Fibroblast of gingiva (primary cell): Measurements from ENCODE around the gene CITED2.
A peak's percentile ranks its signal among the peaks of the same experiment; 100 is the strongest.
"Not testable (repeated sequence)": the region's sequence is repeated elsewhere in the genome, so short reads cannot be mapped to it uniquely, and the experiment has no call there.

Source experiments
- DNase-seq: peaks from one replicate; pipeline ENCODE4 v3.0.0-alpha.2; 2011; ENCODE audit warnings: low read depth

CITED2 gene

DNA sequence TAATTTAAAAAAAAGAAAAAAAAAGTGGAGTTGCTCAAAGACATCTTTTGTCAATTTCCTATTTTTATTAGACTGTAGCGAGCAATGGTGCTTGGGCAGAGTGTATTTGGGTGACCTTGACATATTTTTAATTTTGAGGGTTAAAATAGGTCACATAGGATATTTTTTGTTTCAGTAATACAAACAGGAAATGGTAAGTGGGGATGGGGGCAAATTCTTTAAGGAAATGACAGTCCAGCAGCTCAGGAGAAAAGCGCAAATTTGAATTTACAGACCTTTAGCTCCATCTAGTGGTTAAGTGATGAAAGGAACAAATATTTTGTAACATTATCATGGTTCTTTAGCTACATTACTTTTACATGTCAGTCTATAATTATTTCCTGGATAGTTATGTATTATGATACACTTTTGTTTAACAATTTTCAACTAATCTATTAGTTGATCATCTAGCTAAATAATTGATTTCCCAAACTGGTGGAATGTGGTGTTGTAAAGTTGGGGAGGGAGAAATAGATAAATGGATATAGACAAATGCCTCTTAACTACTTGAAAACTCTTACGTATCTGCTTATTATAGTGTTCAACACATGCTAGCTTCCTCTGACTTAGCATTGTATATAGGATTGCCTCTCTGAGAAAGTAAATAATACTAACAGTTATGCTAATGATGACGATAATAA lies 10.0 kb downstream of the CITED2 start:
- DNase-seq, result peak; percentile 44

DNA sequence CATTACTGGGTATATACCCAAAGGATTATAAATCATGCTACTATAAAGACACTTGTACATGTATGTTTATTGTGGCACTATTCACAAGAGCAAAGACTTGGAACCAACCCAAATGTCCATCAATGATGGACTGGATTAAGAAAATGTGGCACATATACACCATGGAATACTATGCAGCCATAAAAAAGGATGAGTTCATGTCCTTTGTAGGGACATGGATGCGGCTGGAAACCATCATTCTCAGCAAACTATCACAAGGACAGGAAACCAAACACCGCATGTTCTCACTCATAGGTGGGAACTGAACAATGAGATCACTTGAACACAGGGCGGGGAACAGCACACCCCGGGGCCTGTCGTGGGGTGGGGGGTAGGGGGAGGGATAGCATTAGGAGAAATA lies 10.7 kb downstream of the CITED2 start:
- DNase-seq, result not testable (repeated sequence)

DNA sequence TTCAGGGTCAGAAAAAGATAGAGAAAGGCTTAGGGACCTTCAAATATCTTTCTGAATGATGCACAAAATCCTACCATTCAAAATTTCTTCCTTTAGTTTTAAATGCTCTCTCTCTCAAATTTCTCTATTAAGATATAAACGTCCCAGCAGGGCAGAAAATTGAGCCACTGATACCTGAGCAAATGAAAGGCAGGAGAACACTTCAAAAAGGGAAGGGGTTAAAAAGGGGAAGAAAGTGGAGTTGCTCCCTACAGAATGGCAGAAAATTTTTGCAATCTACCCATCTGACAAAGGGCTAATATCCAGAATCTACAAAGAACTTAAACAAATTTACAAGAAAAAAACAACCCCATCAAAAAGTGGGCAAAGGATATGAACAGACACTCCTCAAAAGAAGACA lies 11.3 kb downstream of the CITED2 start:
- DNase-seq, result not testable (repeated sequence)

DNA sequence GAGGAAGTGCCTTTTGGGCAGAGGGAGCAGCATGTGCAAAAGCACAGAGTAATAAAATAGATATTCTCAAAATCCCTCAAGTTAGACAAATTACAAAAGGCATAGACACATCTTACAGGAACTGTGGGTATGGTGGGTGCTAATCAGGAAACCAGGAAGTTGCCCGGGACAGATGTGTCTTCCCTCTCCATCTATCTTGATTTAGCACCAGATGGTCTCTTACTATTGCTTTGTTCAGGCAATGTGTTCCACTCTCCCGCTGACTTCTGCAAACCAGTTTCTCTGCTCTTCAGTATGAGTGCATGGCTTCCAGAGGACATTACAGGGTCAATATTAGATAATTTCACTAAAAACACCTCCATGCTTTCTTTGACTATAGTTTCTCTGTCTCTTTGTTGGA lies 13.2 kb downstream of the CITED2 start:
- no peak for DNase-seq

DNA sequence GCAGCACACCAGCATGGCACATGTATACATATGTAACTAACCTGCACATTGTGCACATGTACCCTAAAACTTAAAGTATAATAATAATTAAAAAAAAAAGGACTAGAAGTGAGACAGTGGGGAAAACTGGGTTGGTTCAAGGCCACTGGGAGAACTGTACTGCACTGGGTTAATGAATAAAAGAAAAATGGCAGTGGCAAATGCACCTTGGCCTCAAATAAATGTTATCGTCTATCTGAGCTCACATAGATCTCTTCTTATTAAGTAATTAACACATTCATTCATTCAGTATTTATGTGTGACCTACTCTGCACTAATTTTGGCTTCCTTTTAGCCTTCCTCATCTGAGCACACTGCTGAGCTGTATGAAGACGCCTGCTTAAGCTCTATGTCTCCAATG lies 17.5 kb downstream of the CITED2 start:
- DNase-seq, result no peak

DNA sequence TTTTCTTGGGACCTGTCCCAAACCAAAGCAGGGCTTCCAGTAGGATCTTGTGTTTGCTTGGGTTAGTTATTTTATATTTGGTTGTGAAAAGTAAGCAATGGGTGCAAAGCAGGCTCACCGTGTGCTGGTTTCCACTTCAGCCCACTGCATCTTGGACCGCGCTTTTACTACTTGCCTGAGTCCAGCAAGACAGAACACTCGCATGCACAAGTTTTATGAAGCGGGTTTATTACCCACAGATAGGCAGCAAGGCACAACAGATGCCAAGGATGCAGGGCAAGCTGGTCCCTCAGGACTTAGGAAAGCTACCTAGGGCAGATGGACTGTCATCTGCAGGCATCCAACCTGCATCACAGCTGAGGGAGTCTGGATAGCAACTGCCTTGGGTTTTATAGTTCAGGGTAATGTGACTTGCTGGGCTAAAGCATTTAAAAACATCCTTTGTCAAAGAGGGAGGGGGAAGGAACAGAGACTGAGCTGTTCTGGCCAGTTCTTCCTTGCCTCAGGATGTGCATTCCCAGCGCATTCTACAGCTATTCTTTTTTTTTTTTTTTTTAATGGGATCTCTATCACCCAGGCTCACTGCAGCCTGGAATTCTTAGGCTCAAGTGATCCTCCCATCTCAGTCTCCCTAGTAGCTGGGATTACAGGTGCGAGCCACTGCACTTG lies 18.5 kb downstream of the CITED2 start:
- DNase-seq, result no peak

DNA sequence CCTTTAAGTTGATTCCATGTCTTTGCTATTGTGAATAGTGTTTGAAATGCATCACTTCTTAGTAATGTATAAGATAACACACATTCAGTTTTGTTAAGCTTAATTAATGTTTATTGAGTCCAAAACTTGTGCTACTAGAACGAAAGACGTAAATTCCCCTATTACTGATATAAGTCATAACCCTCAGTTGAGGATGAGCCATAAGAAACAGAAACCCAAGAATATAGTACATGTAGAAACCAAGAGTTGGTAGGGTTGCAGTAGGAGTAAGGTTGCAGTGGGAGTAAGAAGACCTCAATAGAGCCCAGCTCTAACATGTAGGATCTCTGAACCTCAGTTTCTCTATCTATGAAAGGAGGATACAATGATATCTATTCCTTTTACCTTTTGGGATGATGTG lies 19.3 kb downstream of the CITED2 start:
- no peak for DNase-seq

DNA sequence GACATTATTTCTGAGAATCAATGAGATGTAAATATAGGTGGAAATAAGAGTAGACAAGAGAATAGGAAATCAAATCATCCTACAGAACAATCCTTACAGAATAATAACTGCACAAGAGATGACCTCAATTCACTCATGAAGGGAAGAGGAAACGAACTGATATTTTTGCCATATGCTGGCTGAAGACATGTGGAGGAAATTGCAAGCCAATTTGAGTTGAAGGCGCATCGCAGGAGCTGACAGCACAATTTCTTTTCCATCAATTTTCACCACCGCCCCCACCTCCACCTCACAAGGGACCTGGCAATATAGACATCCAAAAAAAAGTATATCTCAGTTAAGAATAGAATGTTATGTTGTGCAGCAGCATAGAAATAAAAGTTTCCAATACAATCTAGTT lies 20.3 kb downstream of the CITED2 start:
- no peak for DNase-seq

DNA sequence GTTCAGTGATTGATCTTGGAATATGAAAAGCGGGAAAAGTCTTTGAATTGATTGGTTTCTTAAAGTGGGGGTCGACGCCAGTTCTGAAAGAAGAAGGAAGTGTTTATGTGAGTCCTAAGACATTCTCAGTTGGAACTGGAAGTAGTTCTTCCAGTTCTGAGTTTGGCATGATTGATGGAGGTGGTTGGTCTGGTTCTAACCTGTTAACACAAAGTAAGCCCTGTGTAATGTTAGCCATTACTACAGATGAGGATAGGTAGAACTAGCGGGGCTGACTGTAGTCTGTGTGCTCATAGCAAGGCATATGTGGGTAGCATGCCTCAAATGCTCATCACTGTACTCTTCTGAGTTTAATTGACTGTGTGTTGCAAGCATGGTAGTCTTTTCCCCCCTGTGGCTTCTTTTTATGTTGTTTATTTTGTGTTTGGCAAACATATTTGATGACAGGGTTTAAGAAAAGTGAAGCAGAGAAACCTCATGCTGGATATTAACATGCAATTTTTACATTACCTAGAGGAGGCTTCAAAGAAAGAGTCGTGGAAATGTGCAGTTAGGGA lies 24.9 kb downstream of the CITED2 start:
- DNase-seq, result peak; percentile 27

DNA sequence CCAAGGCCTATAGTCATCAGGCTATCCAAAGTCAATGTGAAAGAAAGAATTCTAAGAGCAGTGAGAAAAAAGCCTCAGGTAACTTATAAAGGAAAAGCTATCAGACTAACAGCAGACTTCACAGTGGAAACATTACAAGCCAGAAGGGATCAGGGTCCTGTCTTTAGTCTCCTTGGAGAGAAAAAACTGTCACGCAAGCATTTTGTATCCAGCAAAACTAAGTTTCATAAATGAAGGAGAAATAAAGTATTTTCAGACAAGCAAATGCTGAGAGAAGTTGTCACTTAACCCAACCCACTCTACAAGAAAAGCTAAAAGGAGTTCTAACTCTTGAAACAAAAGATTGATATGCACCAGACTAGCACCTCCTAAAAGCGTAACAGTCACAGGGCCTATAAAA lies 28.1 kb downstream of the CITED2 start:
- no peak for DNase-seq

DNA sequence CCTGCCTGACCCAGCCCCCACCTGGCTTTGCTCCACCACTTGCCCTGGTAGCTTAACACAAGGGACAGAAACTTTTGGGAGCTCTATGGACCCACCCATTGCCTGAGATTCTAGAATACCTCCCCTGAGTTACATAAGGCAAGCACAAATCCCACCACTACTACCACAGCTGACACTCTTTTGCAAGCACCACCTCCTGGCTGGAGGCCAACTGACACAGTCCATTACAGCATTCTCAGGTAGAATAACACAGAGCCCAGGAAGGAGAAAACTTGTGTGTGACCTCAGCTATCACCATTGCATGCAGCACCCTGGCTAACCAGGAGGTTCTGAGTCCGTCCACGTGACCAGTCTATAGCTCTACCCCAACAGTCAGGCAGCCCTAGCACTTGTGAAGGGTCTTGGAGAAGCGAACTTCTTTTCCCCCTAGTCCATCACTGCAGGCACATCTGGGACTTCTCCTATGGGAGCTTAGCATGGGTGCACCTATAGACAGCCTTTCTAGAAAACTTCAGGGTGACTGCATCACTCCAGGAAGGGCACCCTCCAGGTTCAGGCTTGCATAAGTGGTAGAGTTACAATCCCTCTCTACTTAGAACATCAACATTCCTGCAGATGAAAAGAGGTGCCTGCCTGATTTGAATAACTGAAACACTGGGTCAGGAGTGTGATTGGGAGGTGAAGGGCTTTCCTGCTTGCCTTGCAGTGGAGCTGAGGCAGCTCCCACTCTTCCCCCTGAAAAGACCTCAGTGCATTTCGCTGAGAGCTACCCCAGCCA lies 30.1 kb downstream of the CITED2 start:
- no peak for DNase-seq

DNA sequence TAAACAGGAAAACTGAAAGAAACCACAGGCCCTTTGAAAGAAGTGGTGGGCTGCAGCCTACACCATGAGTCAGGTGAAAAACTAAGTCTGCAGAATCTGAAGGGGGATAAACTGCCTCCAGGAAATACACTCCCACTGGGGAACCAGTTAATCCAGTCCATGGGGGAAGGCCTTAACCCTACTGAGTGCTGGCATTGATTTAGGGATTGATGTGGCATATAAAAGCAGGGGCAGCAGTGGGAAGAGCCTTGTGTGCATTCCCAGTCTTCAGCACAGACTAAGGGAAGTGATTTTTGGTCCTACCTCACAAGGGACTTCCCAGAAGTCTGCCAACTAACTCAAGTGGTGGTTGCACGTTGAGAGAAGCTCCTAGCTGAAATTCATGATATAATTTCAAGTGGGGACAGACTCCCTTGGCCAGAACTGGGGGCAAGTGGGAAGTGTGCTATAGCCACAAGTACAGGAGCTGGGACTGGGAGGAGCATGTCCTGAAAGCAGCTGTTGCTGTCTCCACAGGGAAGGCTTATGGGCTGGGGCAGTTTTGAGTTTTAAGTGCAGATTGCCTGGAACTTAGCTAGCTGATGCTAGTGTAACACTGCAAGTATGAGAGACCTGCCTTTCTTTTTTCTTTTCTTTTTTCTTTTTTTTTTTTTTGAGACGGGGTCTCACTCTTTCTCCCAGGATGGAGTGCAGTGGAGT lies 31.2 kb downstream of the CITED2 start:
- no peak for DNase-seq

DNA sequence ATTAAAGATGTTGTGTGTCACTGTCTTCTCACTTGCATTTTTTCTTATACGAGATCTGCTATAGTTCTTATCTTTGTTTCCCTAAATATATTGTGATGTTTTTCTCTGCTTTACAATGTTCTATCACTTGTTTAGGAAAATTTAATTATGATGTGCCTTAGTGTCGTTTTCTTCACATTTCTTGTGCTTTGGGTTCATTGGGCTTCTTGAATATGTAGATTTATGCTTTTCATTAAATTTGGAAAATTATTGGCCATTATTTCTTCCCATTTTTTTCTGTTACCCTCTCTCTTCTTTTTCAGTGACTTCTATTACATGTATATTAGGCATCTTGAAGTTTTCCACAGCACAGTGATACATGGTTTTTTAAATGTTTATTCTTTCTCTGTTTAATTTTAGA lies 33.4 kb downstream of the CITED2 start:
- DNase-seq, result no peak

DNA sequence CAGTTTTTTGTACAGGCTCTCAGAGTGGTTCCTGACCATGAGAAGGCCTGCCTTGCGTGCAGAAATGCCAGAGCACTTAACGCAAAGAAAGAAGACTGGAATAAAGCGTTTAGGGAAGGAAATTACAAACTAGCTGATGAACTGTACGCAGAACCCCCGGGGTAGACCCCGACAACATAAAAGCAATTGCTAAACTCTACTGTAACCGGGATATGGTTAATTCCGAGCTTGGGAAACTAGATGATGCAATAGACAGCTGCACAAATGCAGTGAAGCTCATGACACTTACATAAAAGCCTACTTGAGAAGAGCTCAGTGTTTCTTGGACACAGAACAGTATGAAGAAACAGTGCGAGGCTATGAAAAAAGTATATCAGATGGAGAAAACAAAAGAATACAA lies 35.7 kb downstream of the CITED2 start:
- peak; percentile 92 for DNase-seq

DNA sequence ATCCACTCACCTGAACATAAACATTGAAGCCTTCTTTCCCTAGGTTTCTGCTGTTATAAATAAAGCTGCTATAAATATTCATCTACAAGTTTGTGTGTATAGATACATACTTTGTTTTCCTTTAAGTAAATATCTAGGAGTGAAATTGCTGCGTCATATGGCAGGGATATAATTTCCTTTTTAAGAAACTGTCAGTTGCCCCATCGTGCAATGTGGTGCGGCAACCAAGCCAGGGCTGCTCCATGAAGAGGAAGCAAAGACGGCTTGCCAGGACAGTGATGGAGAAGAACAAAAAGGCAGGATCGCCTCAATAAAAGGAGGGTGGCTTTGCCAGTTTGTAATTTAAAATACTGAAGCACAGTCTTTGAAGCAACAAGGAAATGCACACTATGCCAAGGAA lies 36.6 kb downstream of the CITED2 start:
- peak; percentile 75 for DNase-seq

DNA sequence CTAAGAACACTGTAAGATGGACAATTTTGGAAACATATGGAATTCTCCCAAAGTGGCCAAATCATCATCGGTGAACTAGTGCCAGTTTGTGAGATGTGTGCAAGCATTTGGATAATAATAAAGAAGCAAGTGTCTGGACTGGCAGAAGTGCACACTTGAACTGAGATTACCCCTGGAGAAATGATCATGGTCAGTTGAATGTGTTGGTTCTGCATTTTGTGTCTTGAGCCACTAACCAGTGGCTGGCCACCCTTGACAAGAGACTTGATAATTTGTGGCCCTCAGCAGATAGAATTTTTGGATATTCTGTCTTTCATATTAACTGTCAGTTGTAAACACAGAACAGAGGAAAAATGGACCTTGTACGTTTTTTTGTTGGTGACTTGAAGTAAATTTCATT lies 37.4 kb downstream of the CITED2 start:
- no peak for DNase-seq

DNA sequence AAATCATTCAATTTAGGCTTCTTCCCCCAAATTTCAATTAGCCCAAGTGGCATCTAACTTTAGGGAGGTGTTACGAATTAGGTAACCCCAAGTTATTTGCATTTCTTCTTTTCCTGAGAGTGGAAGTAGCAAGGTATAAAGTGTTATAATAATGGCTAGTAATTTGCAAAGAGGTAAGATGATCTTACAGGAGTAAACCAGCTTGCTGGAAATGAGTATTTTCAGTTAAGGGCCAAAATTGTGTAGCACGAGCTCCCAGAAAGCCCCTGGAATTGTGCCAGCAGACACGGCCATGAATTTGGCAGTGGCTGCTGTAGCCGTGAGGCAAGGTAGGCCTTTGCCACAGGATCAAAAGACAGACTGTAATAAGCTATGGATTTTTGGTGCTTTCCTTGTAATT lies 38.0 kb downstream of the CITED2 start:
- DNase-seq, result peak; percentile 34

DNA sequence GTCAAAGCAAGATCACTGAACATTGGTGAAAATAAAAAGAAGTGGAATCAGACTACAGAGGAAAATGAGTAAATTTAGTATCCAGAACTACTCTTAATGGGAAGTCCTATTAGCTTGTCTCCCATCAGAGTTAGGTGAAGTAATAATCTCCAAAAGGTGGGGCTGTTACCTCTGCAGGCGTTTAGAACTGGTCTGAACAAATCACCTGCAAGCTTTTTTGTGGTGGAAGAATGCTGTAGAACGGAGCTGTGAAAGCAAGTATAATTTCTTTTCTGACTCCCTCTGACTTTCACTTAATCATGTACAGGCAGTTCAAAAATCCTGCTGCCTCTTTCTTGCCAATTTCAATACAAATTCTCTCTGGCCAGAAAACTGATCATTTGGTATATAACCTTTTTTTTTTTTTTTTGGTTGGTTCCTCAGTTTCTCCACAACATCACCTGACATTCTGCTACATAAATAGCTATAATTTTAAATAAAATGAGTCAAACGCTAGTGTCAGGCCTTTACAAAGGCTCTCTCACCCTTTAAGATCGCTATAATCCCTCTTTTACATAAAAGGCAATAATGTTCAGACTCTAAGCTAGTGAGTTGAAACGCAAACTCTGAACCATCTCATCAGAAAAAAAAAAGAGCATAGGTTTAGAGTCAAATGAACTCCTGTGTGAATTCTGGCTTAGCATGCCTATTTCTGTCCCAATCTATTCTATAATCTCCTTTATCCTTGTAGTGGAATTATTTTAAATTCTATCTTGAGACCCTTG lies 38.8 kb downstream of the CITED2 start:
- DNase-seq, result no peak

DNA sequence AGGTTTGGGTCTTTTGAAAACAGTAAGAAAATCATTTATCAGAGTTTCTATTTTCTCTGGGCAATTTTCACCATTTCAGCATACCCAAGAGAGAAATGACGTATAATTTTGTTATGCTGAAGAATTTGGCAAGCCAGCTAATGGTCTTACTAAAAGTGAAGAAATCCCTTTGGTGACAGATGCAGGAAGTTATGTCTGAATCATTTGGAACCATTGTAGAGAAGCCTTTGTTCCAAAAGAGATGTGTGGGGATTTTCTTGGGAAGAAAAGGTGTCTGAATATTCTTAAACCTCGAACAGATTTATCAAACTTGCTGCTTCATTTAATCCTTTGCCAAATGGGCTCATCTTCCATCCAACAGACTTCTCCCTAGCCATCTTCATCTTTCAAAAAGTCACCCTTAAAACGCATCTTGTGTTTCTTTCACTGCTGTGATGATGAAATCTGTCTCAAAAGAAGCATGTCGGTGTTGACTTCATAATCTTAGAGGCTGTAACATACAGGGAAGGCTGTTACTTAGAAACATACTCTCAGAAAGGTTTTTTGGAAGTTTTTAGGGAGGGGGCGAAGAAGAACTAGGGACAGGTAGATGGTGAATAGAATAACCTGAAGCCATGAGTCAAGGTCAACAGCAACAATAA lies 39.5 kb downstream of the CITED2 start:
- DNase-seq, result peak; percentile 92

DNA sequence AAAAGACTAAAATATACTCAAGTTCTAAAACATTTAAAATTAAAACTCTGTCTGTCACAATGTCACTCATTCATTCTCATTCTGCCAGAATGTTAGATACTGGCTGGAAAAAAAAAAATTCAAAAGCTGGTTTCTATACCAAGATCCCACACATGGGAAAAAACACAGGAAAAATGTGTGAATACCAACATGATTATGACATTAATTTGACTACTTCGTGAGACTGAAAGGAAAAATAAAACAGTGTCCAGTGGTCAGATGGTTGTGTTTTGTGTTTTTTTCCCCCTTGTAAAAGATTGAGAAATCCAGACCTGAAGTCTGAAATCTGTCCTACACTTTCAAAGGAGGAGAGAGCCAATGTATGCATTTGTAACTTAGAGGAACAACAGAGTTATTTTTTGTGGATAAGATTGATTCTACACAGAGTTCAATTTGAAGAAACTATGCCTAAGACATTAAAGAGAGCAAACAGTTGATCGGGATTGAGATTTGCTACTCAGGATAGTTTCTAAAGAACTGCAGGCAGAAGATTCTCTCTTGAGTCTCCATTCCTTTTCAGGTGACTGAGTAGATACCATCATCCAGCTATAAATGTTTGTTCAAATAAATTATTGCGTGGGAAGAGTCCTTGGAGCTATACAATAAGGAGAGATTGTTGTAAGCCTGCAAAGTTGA lies 43.5 kb downstream of the CITED2 start:
- no peak for DNase-seq
